Gastroesophageal sphincter (tissue), 4 donors: ENCODE data around the gene TRIM37. TPM values are rescaled to one million over a fixed set of nuclear protein-coding genes. Genes with fewer than 3 reads are reported as not detected.

Experiments used
- ATAC-seq: fragments of 150-250 bp; one replicate; pipeline ENCODE4 v1.9.1; 2016; ENCODE audit warnings: mild to moderate bottlenecking, moderate library complexity
- H3K27ac ChIP-seq, 4 donors: fragments of 200-600 bp; sonication (generic) in 3 of 4; 1 replicate in 3 of 4; 2 replicates in 1 of 4; pipeline ENCODE4 v1.5.1; 2016 to 2019
- H3K27me3 ChIP-seq: fragments of 200-600 bp; sonication (generic); one replicate; pipeline ENCODE4 v1.5.1; 2019
- H3K36me3 ChIP-seq, 2 donors: fragments of 200-600 bp; sonication (generic); one replicate each; pipeline ENCODE4 v1.5.1; 2019; ENCODE audit warnings: control low read depth in 1 of 2
- H3K4me1 ChIP-seq, 3 donors: fragments of 200-600 bp; sonication (generic); 1 replicate in 2 of 3; 2 replicates in 1 of 3; pipeline ENCODE4 v1.5.1; 2016 to 2019; ENCODE audit warnings: control low read depth in 2 of 3
- H3K4me3 ChIP-seq, 2 donors: fragments of 200-600 bp; sonication (generic); one replicate each; pipeline ENCODE4 v1.5.1; 2019; ENCODE audit warnings: mild to moderate bottlenecking in 1 of 2, moderate library complexity in 1 of 2
- H3K9me3 ChIP-seq, 3 donors: fragments of 200-600 bp; sonication (generic); one replicate each; pipeline ENCODE4 v1.5.1; 2017 to 2019; ENCODE audit warnings: control low read depth in 2 of 3
- EP300 ChIP-seq: sonication (generic); formaldehyde crosslinking; IDR thresholded peaks from one replicate; pipeline ENCODE4 v1.6.1; 2017; ENCODE audit warnings: antibody characterized with exemption, mild to moderate bottlenecking
- POLR2A ChIP-seq, 2 donors: fragments of 450-650 bp; IDR thresholded peaks; one replicate each; pipeline ENCODE4 v1.6.1; 2017; ENCODE audit warnings: antibody characterized with exemption in 2 of 2, mild to moderate bottlenecking in 2 of 2, moderate library complexity in 1 of 2
- POLR2AphosphoS5 ChIP-seq: sonication (generic); formaldehyde crosslinking; IDR thresholded peaks from one replicate; pipeline ENCODE4 v1.6.1; 2017; ENCODE audit warnings: antibody characterized with exemption
- WGBS, 2 donors: methylation state at CpG; one replicate each; pipeline ENCODE4 v1.1.5; 2018; ENCODE audit warnings: low coverage in 1 of 2; 5-methylcytosine and 5-hydroxymethylcytosine counted together
- total RNA-seq, 4 donors: library from RNA; depleted of rRNA; stranded (reverse); fragments of >200 nt; gene quantifications; one replicate each; pipeline ENCODE4 v1.1.0, GENCODE V29; 2016
- TF ChIP-seq, protein P1 (sequence below), 4 experiments: fragments of 200-600 bp in 2 of 4; fragments of 450-650 bp in 2 of 4; sonication (generic) in 1 of 4; IDR thresholded peaks; one replicate each; pipeline ENCODE4 v1.5.1; 2017 to 2019; ENCODE audit warnings: antibody characterized with exemption in 4 of 4, mild to moderate bottlenecking in 2 of 4, moderate library complexity in 2 of 4

Gene TRIM37
- total RNA-seq, 4 donors from 2014 or later = 27.6 to 30.7 (median 28.6) TPM

DNA sequence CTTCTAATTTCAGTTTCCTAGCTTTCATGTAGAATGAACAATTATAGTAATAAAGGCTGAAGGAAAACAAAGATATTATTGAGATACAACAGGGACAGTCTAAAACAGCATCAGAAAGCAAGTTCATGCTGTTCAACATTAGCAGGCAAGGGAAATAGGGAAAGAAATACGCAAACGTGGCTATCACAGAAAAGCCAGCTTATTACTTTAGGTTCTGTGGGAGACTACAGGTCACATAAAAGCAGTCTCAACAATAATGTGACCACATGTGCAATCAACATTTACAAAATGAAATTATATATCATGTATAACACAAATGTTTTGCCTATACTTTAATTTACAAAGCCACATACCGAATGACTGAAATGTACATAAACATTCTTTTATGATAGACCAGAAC, 4.9 kb upstream of the TRIM37 start:
- WGBS, 2 donors = 66 to 81% methylated on average over 3 of the region's 3 CpGs
- no peak for ATAC-seq
- Histone ChIP-seq H3K9me3 (no peaks in the 10 kb centered on the region), H3K4me1 (peaks cover 0 to 16% (median 4%) of the 10 kb centered on the region in 3 donors), H3K27ac (no peak overlapping the region), H3K27me3 (no peaks in the 10 kb centered on the region), H3K4me3 (no peak overlapping the region), H3K36me3 (peaks cover 0 to 29% of the 10 kb centered on the region in 2 donors)
- TF ChIP-seq, protein P1, sequence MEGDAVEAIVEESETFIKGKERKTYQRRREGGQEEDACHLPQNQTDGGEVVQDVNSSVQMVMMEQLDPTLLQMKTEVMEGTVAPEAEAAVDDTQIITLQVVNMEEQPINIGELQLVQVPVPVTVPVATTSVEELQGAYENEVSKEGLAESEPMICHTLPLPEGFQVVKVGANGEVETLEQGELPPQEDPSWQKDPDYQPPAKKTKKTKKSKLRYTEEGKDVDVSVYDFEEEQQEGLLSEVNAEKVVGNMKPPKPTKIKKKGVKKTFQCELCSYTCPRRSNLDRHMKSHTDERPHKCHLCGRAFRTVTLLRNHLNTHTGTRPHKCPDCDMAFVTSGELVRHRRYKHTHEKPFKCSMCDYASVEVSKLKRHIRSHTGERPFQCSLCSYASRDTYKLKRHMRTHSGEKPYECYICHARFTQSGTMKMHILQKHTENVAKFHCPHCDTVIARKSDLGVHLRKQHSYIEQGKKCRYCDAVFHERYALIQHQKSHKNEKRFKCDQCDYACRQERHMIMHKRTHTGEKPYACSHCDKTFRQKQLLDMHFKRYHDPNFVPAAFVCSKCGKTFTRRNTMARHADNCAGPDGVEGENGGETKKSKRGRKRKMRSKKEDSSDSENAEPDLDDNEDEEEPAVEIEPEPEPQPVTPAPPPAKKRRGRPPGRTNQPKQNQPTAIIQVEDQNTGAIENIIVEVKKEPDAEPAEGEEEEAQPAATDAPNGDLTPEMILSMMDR (IDR thresholded peaks at IDR 0.05) = no peak
- TF ChIP-seq POLR2A (IDR thresholded peaks at IDR 0.05) (no peak), EP300 (no peak), POLR2AphosphoS5 (no peak)

DNA sequence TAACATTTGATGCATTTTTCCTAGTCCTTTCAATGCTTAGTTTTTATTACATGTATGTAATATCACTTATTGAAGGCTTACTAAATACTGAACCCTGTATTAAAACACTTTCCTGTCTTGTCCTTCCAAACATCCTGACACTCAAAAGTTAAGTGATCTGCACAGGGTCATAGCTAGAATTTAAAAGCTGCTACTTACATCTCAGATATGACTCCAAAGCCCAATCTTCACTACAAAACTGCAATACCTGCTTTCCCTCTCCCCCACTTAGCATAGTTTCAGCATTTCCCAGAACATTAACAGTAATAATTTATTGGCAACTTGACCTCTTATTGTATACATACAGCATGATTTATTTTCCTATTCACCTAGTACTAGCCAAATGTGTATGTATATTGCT, 4.3 kb upstream of the TRIM37 start:
- no peaks in the 10 kb centered on the region for H3K27me3 ChIP-seq
- H3K36me3 ChIP-seq = peaks cover 0 to 29% of the 10 kb centered on the region in 2 donors
- no peaks in the 10 kb centered on the region for H3K9me3 ChIP-seq
- H3K4me1 ChIP-seq = peaks cover 0 to 17% (median 4%) of the 10 kb centered on the region in 3 donors
- no peak overlapping the region for H3K4me3 ChIP-seq
- ATAC-seq = no peak
- TF ChIP-seq POLR2AphosphoS5 = no peak
- no peak for TF ChIP-seq EP300
- TF ChIP-seq, protein P1 (IDR thresholded peaks at IDR 0.05) = no peak
- no peak for TF ChIP-seq POLR2A (IDR thresholded peaks at IDR 0.05)
- H3K27ac ChIP-seq = no peak overlapping the region

DNA sequence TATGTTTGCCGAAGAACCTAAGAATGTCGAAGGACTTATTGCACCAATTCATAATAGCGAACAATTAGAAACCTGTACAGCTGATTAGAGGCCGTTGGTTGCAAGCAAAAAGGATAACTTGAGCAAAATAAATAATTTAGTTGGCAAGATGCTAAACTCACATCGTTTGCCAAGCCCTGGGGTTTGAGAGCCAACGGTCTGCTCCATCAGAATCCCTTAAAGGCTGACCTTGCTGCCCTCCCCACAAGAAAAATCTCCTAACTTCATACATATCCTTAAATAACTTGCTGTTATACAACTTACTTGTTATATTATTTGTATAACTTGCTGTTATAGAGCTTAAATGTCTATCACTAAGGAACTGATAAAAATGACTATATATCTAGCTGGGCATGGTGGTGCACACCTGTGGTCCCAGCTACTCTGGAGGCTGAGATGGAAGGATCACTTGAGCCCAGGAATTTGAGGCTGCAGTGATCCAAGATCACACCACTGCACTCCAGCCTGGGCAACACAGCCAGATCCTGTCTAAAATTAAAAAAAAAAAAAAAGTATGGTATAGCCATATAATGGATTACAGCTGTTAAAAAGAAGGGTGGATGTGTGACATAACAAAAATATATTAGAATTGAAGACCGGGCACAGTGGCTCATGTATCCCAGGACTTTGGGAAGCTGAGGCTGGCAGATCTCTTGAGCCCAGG, 1.9 kb upstream of the TRIM37 start:
- ATAC-seq = no peak
- 79 to 84% methylated on average over 7 of the region's 7 CpGs for WGBS, 2 donors
- TF ChIP-seq POLR2A (IDR thresholded peaks at IDR 0.05) = no peak
- peaks cover 0 to 37% (median 7%) of the 10 kb centered on the region in 3 donors for H3K4me1 ChIP-seq
- H3K36me3 ChIP-seq = peaks cover 0 to 11% of the 10 kb centered on the region in 2 donors
- H3K27me3 ChIP-seq = no peaks in the 10 kb centered on the region
- H3K9me3 ChIP-seq = no peaks in the 10 kb centered on the region
- H3K4me3 ChIP-seq = no peak overlapping the region
- H3K27ac ChIP-seq = no peak overlapping the region

DNA sequence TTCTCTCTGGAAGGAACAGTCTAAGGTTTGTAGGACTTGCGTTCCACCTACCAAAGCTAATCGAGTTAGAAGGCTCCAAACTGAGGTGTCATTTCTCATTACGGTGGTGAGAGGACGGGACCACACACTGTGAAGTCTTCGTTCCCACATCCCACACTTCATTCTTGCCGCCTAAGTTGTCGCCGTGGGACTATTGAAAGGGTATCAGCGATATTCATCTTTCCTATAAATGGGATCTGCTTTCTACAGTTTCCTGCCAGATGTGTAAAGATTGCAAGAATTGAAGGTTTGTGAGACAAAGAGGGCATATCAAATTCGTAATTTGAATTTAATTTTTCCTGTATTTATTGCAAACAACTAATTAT, 608 bp upstream of the TRIM37 start:
- peaks cover 0 to 18% of the 10 kb centered on the region in 2 donors for H3K36me3 ChIP-seq
- TF ChIP-seq POLR2A (IDR thresholded peaks at IDR 0.05) = no peak
- TF ChIP-seq, protein P1 (IDR thresholded peaks at IDR 0.05) = no peak
- TF ChIP-seq EP300 = no peak
- no peak for TF ChIP-seq POLR2AphosphoS5
- ATAC-seq = no peak
- peaks cover 0 to 37% (median 7%) of the 10 kb centered on the region in 3 donors for H3K4me1 ChIP-seq
- H3K27me3 ChIP-seq = no peaks in the 10 kb centered on the region
- H3K4me3 ChIP-seq = peak overlapping the region; percentile 48 to 87
- no peaks in the 10 kb centered on the region for H3K9me3 ChIP-seq
- 1% methylated on average over 10 of the region's 10 CpGs for WGBS, 2 donors
- peak overlapping the region; percentile 21 to 96 (median 94) for H3K27ac ChIP-seq

DNA sequence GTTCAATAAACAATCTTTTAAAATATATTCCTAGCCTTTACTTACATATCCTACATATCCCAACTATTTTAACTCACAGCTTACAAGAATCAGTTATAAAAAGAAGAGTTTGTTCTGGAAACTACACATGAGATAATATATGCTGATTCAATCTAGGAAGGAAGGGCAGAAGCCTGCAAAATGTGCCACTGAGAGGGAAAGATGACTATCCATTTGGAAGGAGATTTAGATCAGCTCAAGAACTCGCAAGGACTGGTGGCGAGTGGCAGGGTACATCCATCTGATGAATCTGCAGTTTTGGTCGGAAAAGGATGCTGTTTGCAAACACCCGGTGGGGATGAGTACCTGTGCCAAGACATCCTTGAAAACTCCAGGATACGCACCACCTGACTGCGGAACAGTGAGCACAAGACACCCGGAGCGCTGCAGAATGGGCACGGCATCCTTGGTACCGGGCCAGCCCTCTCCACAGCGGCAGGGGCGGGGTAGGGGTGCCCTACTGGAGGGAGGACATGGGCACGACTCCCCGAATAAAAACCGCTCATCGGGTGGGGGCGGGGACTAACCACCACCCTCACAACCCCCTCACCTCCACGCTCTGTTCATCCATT, 723 bp downstream of the TRIM37 start:
- H3K9me3 ChIP-seq = no peaks in the 10 kb centered on the region
- peak overlapping the region; percentile 63 to 96 (median 94) for H3K27ac ChIP-seq
- H3K36me3 ChIP-seq = peaks cover 0 to 20% of the 10 kb centered on the region in 2 donors
- H3K27me3 ChIP-seq = no peaks in the 10 kb centered on the region
- WGBS, 2 donors = 0% methylated on average over 5 to 11 of the region's 18 CpGs
- TF ChIP-seq, protein P1 (IDR thresholded peaks at IDR 0.05) = no peak
- TF ChIP-seq POLR2AphosphoS5 (no peak), POLR2A (IDR thresholded peaks at IDR 0.05) (no peak), EP300 (no peak)
- peak overlapping the region; percentile 48 to 87 for H3K4me3 ChIP-seq
- ATAC-seq = peak; percentile 53
- H3K4me1 ChIP-seq = peaks cover 0 to 37% (median 7%) of the 10 kb centered on the region in 3 donors
